ENCODE data around the gene USF3. TPM values are rescaled to one million over a fixed set of nuclear protein-coding genes. Genes with fewer than 3 reads are reported as not detected.

USF3 gene
- total and polyA plus RNA-seq, 2 of the 4 experiments (the other 2 are of a cell fraction): 3.0 to 5.2 TPM

DNA sequence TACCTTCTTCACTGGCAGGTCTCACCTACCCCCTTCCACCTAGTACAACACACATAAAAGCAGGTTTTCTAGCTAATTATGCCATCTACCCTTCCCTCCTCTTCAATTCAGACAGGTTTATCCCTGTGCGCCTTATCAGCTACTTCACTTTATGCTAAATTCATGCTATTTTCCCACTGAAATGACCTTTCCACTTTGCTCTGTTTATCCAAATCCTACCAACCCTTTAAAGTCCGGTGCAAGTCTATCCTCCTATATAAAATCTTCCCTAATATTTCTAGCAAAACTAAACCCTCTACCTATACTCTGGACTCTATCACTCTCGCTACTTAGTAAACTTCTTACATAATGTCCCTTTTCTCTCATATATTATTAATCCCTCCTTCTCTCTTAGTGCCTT is 6.0 kb downstream of the USF3 start:
- no TSS peak for BruUV-seq (replicated peaks)
- Histone ChIP-seq H4K91ac (ENCODE audit: insufficient read depth, low read depth, low read length) (no peak overlapping the region), H3K4me1 (ENCODE audit: control insufficient read depth, insufficient read depth, low read length) (peaks cover 10% of the 10 kb centered on the region), H3K36me3 (ENCODE audit: control insufficient read depth, insufficient read depth, low read length) (no peaks in the 10 kb centered on the region; the same call in 1 of the 2 replicates), H3K9me3 (ENCODE audit: control insufficient read depth, insufficient read depth, low read length) (no peaks in the 10 kb centered on the region), H4K5ac (ENCODE audit: low read depth, low read length) (no peak overlapping the region), H3K79me1 (ENCODE audit: low read depth in 1 of 2, low read length in 2 of 2) (peaks cover 31 to 64% of the 10 kb centered on the region in 2 experiments), H3K14ac (replicated peaks; ENCODE audit: low read depth, low read length) (no peak overlapping the region), H2AFZ (replicated peaks; ENCODE audit: low read length, poor library complexity) (no peak overlapping the region), H2BK15ac (ENCODE audit: low read depth, low read length) (no peak overlapping the region), H3K18ac (ENCODE audit: low read depth, low read length) (no peak overlapping the region), H2BK120ac (ENCODE audit: low read depth, low read length) (no peak overlapping the region), H4K20me1 (ENCODE audit: insufficient read depth, low read length) (peaks cover 10% of the 10 kb centered on the region; the same call in 1 of the 2 replicates), H3K4me3 (ENCODE audit: insufficient read depth, low read depth, low read length) (no peak overlapping the region), H3K9ac (ENCODE audit: low read depth, low read length) (no peak overlapping the region), H2AK9ac (replicated peaks; ENCODE audit: low read depth, low read length, poor library complexity) (no peak overlapping the region), H4K8ac (ENCODE audit: low read depth in 2 of 2, low read length in 2 of 2) (no peak overlapping the region), H3K4me2 (ENCODE audit: low read depth, low read length) (no peak overlapping the region), H2BK5ac (ENCODE audit: low read depth, low read length, poor library complexity, severe bottlenecking) (no peak overlapping the region), H2BK20ac (ENCODE audit: low read depth, low read length) (no peak overlapping the region), H3K56ac (ENCODE audit: extremely low read depth, insufficient read depth, low read length) (no peak overlapping the region), H3K4ac (ENCODE audit: low read depth, low read length) (no peak overlapping the region), H3K27me3 (ENCODE audit: control insufficient read depth, insufficient read depth, low read length) (no peaks in the 10 kb centered on the region), H2AK5ac (ENCODE audit: low read depth, low read length) (no peak overlapping the region), H3K27ac (ENCODE audit: insufficient read depth, low read length) (no peak overlapping the region), H3K9me1 (ENCODE audit: insufficient read depth, low read length) (peaks cover 10% of the 10 kb centered on the region), H3K23ac (ENCODE audit: low read depth, low read length) (no peak overlapping the region)
- no peak for ATAC-seq (ENCODE audit: low read depth)
- dilution Hi-C loops (cut with HindIII; ENCODE audit: low sequenced_read_pairs, unreplicated experiment): no loop called here
- intact Hi-C loops (cut with micrococcal nuclease): no loop called here
- ChIA-PET POLR2A (ENCODE audit: unreplicated experiment) (no interaction called here), CTCF (no interaction called here)
- WGBS, 2 experiments (ENCODE audit: extremely low coverage in 2 of 2, insufficient read length in 1 of 2): 96% methylated on average over 2 of the region's 3 CpGs; no CpG with 5 or more reads in 1 of the 2 experiments
- in situ Hi-C loops (cut with MboI; ENCODE audit: low sequenced_read_pairs): no loop called here
- no peak for DNase-seq
- TF ChIP-seq POLR2A (IDR thresholded peaks at IDR 0.05; ENCODE audit: low read depth, low read length): no peak
- TF ChIP-seq RFX5 (IDR thresholded peaks at IDR 0.05; ENCODE audit: low read depth, low read length): no peak
- no peak for TF ChIP-seq RAD21 (IDR thresholded peaks at IDR 0.05; ENCODE audit: low read length)
- TF ChIP-seq, protein P1, sequence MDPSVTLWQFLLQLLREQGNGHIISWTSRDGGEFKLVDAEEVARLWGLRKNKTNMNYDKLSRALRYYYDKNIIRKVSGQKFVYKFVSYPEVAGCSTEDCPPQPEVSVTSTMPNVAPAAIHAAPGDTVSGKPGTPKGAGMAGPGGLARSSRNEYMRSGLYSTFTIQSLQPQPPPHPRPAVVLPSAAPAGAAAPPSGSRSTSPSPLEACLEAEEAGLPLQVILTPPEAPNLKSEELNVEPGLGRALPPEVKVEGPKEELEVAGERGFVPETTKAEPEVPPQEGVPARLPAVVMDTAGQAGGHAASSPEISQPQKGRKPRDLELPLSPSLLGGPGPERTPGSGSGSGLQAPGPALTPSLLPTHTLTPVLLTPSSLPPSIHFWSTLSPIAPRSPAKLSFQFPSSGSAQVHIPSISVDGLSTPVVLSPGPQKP (IDR thresholded peaks at IDR 0.05; ENCODE audit: borderline replicate concordance, low read depth, low read length): no peak
- TF ChIP-seq, protein P2, sequence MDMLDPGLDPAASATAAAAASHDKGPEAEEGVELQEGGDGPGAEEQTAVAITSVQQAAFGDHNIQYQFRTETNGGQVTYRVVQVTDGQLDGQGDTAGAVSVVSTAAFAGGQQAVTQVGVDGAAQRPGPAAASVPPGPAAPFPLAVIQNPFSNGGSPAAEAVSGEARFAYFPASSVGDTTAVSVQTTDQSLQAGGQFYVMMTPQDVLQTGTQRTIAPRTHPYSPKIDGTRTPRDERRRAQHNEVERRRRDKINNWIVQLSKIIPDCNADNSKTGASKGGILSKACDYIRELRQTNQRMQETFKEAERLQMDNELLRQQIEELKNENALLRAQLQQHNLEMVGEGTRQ (IDR thresholded peaks at IDR 0.05; ENCODE audit: low read depth, low read length): no peak
- TF ChIP-seq MXI1 (IDR thresholded peaks at IDR 0.05; ENCODE audit: borderline replicate concordance, low read depth, low read length): no peak
